GM13976 (cell line): ENCODE results near the gene MITF.

Experiments used
- DNase-seq: peaks from one replicate; pipeline ENCODE4 v3.0.0; 2012; ENCODE audit warnings: low spot score
- in situ Hi-C: fragments of 300-500 bp; cut with MboI; formaldehyde crosslinking; loops from one replicate; pipeline ENCODE4 v1.12.0; 2022; ENCODE audit warnings: low sequenced_read_pairs, mixed read lengths, inconsistent platforms; ENCODE audit not compliant: unreplicated experiment
- TF ChIP-seq, protein P1 (sequence below): IDR thresholded peaks from 2 replicates; pipeline ENCODE4 v1.5.1; 2012; ENCODE audit warnings: borderline replicate concordance, mild to moderate bottlenecking; ENCODE audit not compliant: insufficient read depth; ENCODE audit errors: extremely low read depth, missing control alignments, control extremely low read depth

MITF gene

DNA sequence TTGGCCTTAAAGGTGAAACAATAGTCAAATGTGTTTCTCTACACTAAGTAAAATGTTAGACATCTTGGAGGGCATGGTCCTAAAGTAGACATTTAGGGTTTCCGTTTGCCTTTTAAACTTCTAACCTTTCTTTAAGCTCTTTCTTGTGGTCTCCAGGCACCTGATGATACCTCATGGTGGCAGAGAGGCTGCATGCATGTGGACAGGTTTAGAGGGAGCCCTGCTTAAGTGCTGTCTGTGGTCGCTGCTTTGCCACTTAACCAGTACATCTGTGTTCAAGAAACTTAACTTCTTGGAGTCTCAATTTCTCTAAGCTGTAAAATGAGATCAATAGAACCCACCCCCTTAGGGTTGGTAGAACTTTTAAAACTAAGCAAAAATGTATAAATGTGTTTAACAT is 6.2 kb downstream of the MITF start:
- in situ Hi-C loops: no loop called here
- no peak for DNase-seq
- TF ChIP-seq, protein P1, sequence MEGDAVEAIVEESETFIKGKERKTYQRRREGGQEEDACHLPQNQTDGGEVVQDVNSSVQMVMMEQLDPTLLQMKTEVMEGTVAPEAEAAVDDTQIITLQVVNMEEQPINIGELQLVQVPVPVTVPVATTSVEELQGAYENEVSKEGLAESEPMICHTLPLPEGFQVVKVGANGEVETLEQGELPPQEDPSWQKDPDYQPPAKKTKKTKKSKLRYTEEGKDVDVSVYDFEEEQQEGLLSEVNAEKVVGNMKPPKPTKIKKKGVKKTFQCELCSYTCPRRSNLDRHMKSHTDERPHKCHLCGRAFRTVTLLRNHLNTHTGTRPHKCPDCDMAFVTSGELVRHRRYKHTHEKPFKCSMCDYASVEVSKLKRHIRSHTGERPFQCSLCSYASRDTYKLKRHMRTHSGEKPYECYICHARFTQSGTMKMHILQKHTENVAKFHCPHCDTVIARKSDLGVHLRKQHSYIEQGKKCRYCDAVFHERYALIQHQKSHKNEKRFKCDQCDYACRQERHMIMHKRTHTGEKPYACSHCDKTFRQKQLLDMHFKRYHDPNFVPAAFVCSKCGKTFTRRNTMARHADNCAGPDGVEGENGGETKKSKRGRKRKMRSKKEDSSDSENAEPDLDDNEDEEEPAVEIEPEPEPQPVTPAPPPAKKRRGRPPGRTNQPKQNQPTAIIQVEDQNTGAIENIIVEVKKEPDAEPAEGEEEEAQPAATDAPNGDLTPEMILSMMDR: no peak

DNA sequence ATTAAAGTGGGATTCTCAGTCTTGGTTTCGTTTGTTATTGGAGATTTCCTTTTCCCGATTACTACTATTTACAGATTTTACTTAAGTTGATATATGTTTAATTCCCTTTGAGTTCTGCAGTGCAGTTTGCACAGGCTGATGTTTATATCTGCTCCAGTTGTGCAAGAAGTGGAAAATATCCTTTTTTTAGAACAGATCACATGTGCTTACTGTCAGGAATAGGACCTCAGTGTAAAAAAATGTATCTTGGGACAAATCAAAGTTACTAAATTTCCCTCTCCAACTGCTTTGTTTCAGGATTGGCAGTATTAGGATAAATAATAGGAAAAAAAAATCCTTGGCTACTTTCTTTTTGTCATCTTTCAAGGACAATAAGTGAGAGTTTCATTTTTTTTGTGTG is 6.9 kb downstream of the MITF start:
- TF ChIP-seq, protein P1: no peak
- in situ Hi-C loops: no loop called here
- no peak for DNase-seq

DNA sequence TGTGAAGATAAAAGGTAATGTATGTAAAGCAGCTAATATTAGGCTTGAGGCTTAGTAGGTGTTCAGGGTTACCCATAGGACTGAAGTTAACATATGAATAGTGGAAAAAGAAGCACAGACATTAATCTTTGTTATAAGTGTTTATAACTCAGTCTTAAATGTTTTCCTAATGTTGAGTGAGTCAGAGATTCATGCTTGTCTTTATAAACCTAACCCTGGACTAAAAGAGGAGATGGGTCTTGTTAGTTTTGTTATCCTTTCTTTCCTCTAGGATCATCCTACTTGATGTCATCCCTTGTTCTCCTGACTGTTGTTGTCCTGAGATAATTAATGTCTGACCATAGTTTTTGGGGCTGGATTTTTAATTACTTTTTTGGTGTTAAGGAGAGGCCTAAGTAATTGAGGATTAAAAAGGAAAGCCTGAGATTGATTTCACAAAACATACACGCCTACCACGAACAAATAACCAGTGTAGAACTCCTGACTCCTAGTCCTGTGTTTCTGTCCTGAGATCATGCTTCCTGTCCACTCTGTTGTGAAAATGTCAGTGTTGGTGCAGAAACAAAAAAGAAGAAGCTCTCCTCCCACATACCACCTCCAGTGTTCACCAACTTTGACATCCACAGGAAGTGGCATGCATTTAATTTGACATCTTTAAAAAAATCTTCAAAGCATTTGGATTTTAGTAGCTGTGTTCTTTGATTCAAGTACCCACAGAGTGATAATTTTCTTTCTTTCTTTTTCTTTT is 8.4 kb downstream of the MITF start:
- in situ Hi-C loops: no loop called here
- TF ChIP-seq, protein P1: no peak
- DNase-seq: no peak

DNA sequence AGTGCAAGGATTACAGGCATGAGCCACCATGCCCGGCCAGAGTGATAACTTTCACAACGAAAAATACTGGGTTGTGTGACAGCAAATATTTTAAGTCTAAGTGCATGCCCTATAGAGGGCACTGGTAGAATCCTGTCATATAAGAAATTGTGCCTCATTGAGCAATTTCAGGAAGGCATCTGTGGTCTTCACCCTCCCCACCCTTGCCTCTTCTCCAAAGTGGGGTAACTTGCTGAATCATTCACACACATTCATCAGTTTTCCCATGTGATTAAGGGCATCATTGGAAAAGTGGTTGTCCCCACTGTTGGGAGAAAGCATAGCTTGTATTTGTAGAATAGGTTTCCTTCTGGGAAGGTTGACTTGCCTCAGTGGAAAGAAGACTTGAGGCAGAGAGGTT is 9.2 kb downstream of the MITF start:
- TF ChIP-seq, protein P1: no peak
- no peak for DNase-seq
- in situ Hi-C loops: no loop called here

DNA sequence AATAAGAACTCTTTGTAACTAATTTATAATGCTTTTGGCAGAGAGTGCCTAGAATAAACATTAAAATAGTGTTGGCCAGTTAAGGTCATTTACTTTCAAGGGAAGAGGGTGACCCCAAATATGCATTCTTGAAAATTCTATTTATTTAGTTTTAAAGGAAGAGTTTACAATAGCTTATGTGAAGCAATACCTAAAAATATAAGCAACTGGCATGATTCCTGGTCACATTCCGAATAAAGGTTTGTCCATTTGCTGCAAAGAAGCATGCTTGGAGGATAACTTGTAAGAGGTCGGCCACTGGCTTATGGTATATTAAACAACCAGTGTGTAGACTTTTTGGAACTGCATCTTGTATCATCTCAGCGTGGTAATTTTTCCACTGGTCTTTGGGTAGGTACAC is 10.2 kb downstream of the MITF start:
- DNase-seq: no peak
- TF ChIP-seq, protein P1: no peak

DNA sequence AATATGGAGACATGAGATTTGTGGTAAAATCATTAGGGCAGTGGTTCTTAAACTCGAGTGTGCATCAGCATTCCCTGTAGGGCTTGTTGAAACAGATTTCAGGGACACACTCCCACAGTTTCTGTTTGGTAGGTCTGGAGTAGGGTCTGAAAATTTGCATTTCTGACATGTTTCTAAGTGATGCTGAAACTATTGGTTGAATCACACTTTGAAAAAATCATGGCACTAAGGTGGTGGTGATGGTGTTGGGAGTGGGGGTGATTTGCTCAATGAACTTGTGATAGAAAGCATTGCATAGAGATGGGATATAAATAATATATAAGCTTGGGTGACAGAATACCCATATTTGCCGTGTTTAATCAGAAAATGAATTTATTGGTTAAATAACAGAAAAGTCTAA is 11.3 kb downstream of the MITF start:
- no peak for DNase-seq
- in situ Hi-C loops: no loop called here
- TF ChIP-seq, protein P1: no peak

More for the DNA sequence above, 10.2 kb downstream of the MITF start:
- in situ Hi-C loops: no loop called here
